ENCODE results near the gene C20orf173. TPM values are rescaled to one million over a fixed set of nuclear protein-coding genes. Genes with fewer than 3 reads are reported as not detected.
A peak's percentile ranks its signal among the peaks of the same experiment; 100 is the strongest.
"Not testable (repeated sequence)": the region's sequence is repeated elsewhere in the genome, so short reads cannot be mapped to it uniquely, and the experiment has no call there.

The C20orf173 gene
- total RNA-seq, 1 experiment from 2014 or later: not detected

DNA sequence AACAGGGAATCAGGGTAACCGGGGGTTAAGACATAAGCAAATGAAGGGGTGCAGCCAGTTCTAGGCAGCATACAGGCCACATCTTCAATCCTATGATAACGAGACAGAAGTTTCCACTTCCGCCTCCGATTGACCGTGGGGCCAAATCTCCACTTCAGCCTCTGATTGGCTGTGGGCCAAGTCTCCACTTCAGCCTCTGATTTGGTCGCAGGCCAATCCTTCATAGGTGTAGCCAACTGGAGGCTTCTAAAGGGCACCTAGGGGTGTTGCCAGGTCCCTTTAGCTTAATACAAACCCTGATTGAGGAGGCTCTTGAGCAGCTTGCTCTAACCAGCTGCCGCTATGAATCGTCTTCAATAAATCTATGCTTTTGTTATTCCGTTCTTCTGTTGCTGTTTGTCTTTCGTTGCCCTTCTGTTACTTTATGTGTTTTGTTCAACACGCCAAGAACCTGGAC, 10.3 kb upstream of the C20orf173 start:
- H3K36me3 ChIP-seq (replicated peaks; ENCODE audit: control insufficient read depth, insufficient read depth, low read length): no peaks in the 10 kb centered on the region; the same call in 1 of the 2 replicates
- peak; percentile 68 for DNase-seq
- peak overlapping the region; percentile 29 for H3K4me3 ChIP-seq (ENCODE audit: insufficient read depth, low read depth, low read length)
- no peaks in the 10 kb centered on the region for H3K27me3 ChIP-seq (ENCODE audit: control insufficient read depth, insufficient read depth, low read length)

DNA sequence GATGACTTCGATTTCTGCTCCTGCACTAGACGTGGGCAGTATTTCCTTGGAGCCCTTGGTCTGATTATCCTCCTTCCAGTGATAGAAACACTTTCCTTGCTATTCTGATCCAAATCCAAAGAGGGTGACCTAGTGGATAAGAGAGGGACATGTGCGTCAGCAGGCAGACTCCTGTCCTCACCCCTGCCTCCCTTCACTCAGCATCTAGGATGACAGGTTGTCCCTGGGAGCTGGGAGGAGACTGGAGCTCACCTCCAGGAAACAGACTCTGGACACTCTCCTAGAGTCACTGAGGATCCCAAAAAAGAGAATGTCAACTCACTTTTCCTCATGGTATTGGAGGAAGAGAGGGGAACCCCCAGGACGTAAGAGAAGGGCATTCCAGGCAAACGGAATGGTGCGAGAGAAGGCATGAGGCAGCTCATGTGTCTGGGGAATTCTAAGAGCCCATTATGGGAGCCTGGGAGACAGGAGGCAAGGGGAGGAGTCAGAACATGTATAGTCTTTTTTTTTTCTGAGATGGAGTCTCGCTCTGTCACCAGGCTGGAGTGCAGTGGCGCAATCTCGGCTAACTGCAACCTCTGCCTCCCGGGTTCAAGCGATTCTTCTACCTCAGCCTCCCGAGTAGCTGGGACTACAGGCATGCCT, 2.2 kb downstream of the C20orf173 start:
- Histone ChIP-seq H3K27me3 (ENCODE audit: control insufficient read depth, insufficient read depth, low read length) (no peaks in the 10 kb centered on the region), H3K36me3 (replicated peaks; ENCODE audit: control insufficient read depth, insufficient read depth, low read length) (no peaks in the 10 kb centered on the region)
- no peak for DNase-seq

DNA sequence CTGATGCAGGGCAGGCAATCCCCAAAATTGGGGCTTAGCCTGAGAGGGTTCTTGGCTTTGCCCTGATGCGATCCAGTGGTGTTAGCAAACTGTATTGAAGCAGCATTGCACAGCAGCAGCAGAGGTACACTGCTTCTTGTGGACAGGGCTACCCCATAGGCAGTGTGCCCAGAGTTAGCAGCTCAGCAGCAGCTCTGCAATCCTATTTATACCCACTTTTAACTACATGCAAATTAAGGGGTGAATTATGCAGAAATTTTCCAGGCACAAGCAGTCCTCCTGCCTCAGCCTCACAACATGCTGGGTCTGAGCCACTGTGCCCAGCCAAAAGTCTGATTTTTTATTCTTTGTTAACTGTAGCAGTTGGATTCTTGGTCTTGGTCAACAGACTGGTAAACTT, 3.8 kb downstream of the C20orf173 start:
- H3K36me3 ChIP-seq (replicated peaks; ENCODE audit: control insufficient read depth, insufficient read depth, low read length): no peaks in the 10 kb centered on the region
- no peak for DNase-seq

More for the DNA sequence above, 2.2 kb downstream of the C20orf173 start:
- no peak overlapping the region for H3K4me3 ChIP-seq (ENCODE audit: insufficient read depth, low read depth, low read length)

DNA sequence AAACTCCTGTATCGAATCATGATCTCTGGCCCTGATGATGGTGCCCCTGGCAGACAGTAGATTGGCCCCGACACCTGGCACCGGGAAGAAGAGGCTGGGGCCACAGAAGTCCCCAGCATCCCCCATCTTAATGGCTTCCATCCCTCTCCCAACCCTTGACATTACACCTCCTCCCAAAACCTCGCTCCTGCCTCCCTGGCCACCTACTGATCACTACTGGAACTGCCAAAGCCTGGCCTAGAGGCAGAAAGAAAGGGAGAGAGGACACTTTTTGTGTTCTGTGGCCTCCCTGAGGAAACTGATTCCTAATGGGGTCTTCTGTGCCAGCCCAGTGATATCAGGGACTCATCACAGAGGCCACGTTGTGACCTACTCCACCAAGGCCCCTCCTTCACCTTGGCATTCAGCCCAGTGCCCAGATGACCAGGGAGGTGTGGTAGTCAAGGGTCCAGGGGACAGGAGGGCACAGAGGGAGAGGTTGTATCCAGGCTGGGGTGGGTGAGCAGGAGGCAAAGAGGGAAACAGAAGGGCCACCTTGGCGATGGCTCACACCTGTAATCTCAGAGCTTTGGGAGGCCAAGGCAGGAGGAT, 6.1 kb downstream of the C20orf173 start:
- DNase-seq: peak; percentile 70
- no peaks in the 10 kb centered on the region for H3K27me3 ChIP-seq (ENCODE audit: control insufficient read depth, insufficient read depth, low read length)
- no peaks in the 10 kb centered on the region for H3K36me3 ChIP-seq (replicated peaks; ENCODE audit: control insufficient read depth, insufficient read depth, low read length)
- H3K4me3 ChIP-seq (ENCODE audit: insufficient read depth, low read depth, low read length): no peak overlapping the region

More for the DNA sequence above, 3.8 kb downstream of the C20orf173 start:
- no peak overlapping the region for H3K4me3 ChIP-seq (ENCODE audit: insufficient read depth, low read depth, low read length)
- no peaks in the 10 kb centered on the region for H3K27me3 ChIP-seq (ENCODE audit: control insufficient read depth, insufficient read depth, low read length)

DNA sequence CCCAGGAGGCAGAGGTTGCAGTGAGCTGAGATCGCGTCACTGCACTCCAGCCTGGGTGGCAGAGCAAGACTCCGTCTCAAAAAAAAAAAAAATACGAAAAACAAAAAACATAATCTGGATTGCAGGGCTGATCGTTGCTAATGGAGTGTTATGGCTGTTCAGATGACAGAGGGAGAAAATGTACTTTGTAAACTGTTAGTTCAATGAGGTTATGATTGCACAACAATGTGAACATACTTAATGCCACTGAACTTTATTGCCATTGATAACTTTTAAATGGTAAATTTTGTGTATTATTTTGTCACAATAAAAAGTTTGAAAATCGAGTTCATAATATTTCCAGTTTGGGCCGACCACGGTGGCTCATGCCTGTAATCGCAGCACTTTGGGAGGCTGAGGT, 10.5 kb downstream of the C20orf173 start:
- no peak overlapping the region for H3K4me3 ChIP-seq (ENCODE audit: insufficient read depth, low read depth, low read length)
- peaks cover 2% of the 10 kb centered on the region; the same call in 1 of the 2 replicates for H3K36me3 ChIP-seq (replicated peaks; ENCODE audit: control insufficient read depth, insufficient read depth, low read length)
- DNase-seq: no peak
- no peaks in the 10 kb centered on the region for H3K27me3 ChIP-seq (ENCODE audit: control insufficient read depth, insufficient read depth, low read length)

DNA sequence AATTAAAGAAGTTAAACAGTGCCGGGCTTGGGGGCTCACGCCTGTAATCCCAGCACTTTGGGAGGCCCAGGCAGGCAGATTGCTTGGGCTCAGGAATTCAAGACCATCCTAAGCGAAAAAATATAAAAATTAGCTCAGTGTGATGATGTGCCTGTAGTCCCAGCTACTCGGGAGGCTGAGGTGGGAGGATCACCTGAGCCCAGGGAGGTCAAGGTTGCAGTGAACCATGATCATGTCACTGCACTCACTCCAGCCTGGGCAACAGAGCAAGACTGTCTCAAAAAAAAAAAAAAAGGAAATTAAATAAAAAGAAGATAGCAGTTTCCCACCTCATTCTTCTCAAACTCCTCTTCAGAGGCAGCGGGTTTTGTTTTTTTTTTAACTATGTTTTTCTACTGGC, 11.7 kb downstream of the C20orf173 start:
- not testable (repeated sequence) for DNase-seq; H3K4me3 ChIP-seq (ENCODE audit: insufficient read depth, low read depth, low read length); H3K36me3 ChIP-seq (replicated peaks; ENCODE audit: control insufficient read depth, insufficient read depth, low read length); H3K27me3 ChIP-seq (ENCODE audit: control insufficient read depth, insufficient read depth, low read length)

DNA sequence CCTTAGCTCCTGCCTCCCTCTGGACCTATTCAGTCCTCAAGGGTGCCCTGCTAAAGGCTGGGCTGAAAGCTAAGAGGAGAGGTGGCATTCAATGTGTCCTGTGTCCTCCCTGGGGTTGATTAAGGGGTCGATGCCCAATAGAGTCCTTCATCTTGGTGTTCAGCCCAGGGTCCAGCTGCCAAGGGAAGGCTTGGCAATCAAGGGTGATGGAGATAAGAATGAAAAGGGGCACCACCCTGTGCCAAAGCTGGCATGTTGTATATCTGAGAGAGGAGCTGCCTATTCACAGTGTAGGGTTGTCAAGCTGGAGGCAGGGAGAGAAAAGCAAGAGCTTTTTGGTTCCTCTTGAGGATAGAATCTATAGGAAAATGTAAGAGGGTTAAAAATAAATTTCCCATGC, 12.3 kb downstream of the C20orf173 start:
- H3K36me3 ChIP-seq (replicated peaks; ENCODE audit: control insufficient read depth, insufficient read depth, low read length): peaks cover 10% of the 10 kb centered on the region
- DNase-seq: no peak
- no peaks in the 10 kb centered on the region for H3K27me3 ChIP-seq (ENCODE audit: control insufficient read depth, insufficient read depth, low read length)
- H3K4me3 ChIP-seq (ENCODE audit: insufficient read depth, low read depth, low read length): no peak overlapping the region

DNA sequence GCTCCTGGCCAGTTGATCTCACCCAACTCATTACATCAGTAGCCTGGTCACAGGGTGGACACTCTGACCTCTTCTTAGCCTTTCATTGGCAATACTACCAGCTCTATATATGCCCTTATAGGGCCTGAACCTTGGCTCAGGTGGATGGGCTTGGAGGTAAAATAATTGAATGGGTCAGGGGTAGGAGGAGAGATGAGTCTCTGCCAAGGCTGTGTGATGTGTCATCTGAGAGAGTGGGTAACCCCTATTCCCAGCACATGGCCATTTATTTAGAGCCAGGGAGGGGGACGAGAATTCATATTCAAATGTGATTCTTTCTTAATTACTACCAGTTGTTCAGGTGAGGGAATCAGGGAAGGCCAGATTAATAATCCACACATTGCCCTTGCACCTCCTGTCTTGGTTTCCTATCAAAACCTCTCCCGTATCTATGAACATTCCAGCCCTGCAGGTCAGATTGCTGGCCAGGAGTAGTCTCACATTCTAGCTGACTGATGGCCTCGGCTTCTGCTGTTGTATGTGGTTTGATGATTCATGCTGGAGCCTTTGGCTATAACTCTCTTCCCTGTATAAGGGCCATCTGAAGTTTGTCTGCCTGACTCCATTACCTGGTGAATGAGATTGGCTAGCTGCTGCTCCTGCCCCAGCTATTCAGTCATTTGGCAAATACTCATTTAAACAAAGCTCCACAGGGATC, 13.4 kb downstream of the C20orf173 start:
- H3K27me3 ChIP-seq (ENCODE audit: control insufficient read depth, insufficient read depth, low read length): no peaks in the 10 kb centered on the region
- DNase-seq: no peak
- no peak overlapping the region for H3K4me3 ChIP-seq (ENCODE audit: insufficient read depth, low read depth, low read length)
- peaks cover 18% of the 10 kb centered on the region for H3K36me3 ChIP-seq (replicated peaks; ENCODE audit: control insufficient read depth, insufficient read depth, low read length)

DNA sequence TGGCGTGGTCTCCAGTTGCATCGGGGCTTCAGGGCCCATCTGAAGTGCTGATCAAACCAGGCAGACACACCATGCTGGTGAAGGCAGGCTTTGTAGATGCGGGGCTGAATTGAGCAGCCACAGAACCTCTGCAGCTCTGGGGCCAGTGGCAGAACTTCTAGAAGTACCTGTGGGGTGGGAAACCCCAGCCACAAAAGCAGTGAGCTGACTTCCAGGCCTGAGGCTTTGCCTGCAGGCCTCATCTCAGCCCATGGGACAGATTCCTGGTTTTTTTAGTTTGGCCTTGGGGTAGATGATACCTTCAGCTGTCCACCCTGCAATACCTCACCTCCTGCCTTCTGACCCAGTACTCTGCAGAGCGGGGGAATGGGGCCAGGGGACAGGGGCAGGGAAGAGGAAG, 14.1 kb downstream of the C20orf173 start:
- Histone ChIP-seq H3K4me3 (ENCODE audit: insufficient read depth, low read depth, low read length) (no peak overlapping the region), H3K27me3 (ENCODE audit: control insufficient read depth, insufficient read depth, low read length) (no peaks in the 10 kb centered on the region), H3K36me3 (replicated peaks; ENCODE audit: control insufficient read depth, insufficient read depth, low read length) (peaks cover 23% of the 10 kb centered on the region)
- no peak for DNase-seq

DNA sequence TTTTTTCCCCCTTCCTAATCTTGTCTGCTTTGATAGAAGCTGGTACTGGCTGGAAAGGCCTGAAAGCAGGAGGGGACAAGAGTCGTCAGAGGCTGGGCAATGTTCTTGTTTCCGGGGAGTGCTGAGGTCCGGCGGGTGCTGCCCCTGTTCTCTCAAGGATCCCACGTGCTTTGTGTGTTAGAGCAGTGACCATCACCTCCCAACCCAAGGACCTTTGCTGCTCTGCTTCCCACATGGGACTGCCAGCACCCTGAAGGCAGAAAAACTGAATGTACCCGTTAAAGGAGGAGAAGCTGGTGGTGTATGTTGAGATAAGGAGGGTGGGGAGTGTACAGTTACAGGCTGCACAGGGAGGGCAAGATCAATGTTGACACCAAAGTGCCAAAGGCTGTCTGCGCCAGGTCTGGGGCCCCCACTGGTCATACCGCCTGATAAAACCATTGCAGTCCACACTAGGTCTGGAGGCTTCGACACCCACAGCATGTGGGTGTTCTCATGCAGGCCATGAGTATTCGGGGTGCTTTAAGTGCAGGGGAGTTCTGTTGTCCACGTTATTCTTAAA, 15.0 kb downstream of the C20orf173 start:
- no peak overlapping the region for H3K4me3 ChIP-seq (ENCODE audit: insufficient read depth, low read depth, low read length)
- H3K36me3 ChIP-seq (replicated peaks; ENCODE audit: control insufficient read depth, insufficient read depth, low read length): peaks cover 30% of the 10 kb centered on the region
- H3K27me3 ChIP-seq (ENCODE audit: control insufficient read depth, insufficient read depth, low read length): no peaks in the 10 kb centered on the region
- DNase-seq: no peak

DNA sequence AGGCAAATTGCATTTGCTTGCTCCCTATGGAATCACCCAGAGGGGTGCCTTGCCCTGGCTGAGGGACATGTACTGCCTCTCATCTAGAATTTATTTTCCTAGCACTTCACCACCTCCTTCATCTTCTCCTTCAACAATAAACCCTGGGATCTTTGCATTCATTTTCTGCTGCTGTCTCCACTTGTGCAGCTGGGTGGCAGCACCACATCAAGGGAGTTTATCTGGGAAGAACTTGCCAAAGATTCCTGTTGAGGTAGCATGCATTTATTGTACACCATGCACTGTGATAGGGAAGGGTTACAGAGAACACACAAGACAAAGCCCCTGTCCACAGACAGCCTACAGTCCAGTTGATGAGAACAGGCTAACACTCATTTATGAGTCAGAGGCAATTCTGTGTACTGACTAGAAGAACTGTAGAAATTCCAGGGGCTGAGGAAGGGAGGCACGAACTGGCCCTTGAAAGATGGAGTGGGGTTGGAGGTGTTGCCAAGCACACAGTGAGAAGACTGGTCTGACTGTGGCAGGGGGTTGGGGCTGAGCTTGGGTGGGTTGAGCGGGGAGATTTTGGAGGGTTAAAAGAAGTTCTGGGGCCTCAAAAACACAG, 17.5 kb downstream of the C20orf173 start:
- peak; percentile 58 for DNase-seq

DNA sequence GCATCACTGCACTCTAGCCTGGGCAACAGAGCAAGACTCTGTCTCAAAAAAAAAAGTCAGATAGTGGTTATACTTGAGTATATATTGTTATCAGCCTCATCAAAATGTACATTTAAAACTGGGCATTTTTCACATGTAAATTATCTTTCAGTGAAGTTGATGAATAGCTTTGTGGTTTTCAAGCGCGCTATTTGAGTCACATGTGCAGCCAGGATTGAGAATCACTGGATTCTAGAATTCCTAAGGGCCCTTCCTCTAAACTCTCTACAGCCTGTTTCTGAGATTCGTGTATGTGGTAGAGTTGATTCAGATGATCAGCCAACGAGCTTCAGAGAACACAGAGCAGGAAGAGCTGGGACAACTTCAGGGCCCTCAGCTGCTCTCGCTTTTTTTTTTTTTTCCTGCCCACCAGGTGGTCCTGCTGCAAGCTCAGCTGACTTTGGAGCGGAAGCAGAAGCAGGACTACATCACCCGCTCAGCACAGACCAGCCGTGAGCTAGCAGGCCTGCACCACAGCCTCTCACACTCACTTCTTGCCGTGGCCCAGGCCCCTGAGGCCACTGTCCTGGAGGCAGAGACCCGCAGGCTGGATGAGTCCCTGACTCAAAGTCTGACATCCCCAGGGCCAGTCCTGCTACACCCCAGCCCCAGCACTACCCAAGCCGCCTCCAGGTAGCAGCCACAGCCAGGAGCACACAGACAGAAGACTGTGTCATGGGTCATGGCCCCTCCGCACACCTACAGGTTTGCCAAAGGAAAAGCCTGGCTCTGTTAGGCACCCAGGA, 18.3 kb downstream of the C20orf173 start:
- no peaks in the 10 kb centered on the region for H3K27me3 ChIP-seq (ENCODE audit: control insufficient read depth, insufficient read depth, low read length)
- no peak for DNase-seq
- peaks cover 43% of the 10 kb centered on the region for H3K36me3 ChIP-seq (replicated peaks; ENCODE audit: control insufficient read depth, insufficient read depth, low read length)
- no peak overlapping the region for H3K4me3 ChIP-seq (ENCODE audit: insufficient read depth, low read depth, low read length)

More for the DNA sequence above, 17.5 kb downstream of the C20orf173 start:
- Histone ChIP-seq H3K27me3 (ENCODE audit: control insufficient read depth, insufficient read depth, low read length) (no peaks in the 10 kb centered on the region), H3K4me3 (ENCODE audit: insufficient read depth, low read depth, low read length) (no peak overlapping the region), H3K36me3 (replicated peaks; ENCODE audit: control insufficient read depth, insufficient read depth, low read length) (peaks cover 43% of the 10 kb centered on the region)

DNA sequence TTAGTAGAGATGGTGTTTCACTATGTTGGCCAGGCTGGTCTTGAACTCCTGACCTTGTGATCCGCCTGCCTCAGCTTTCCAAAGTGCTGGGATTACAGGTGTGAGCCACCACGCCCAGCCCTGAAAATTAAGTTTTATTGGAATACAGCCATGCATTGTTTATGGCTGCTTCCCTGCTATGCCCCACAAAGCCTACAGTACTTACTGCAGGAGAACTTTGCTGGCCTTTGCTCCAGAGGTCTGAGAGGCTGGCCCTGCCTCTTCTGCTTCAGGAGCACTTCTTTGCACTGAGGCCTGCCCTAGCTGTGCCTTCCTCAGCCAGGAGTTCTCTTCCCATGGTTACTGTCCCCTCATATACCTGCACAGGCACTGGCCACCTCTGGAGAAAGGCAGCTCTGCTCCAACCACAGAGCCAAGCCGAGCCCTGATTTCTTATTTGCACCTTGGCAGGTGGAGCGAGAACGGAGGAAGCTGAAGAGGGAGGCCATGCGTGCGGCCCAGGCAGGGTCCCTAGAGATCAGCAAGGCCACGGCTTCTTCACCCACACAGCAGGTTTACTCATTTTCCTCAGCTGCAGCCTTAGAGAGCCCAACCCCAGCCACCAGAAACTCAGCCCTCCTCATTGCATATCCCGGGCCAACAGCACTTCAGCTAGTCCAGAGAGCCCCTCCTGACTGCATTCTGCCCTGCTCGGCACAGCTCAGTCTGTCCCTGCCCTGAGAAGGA, 20.8 kb downstream of the C20orf173 start:
- peaks cover 57% of the 10 kb centered on the region for H3K36me3 ChIP-seq (replicated peaks; ENCODE audit: control insufficient read depth, insufficient read depth, low read length)
- no peak for DNase-seq
- no peaks in the 10 kb centered on the region for H3K27me3 ChIP-seq (ENCODE audit: control insufficient read depth, insufficient read depth, low read length)
- no peak overlapping the region for H3K4me3 ChIP-seq (ENCODE audit: insufficient read depth, low read depth, low read length)

All from H7 (cell line).